T-helper 2 cell treated with Interferon-gamma antibody and Interleukin-4, amounts not matched to agents 5 μg/mL and 100 μg/mL, for 36 hours (primary cell): Measurements from ENCODE around the gene ARTN.
A peak's percentile ranks its signal among the peaks of the same experiment; 100 is the strongest.

Experiments
- DNase-seq: peaks from one replicate; pipeline ENCODE4 v3.0.0; 2021; ENCODE audit warnings: low spot score
- H3K27ac Mint-ChIP-seq: one replicate; pipeline ENCODE4 v1.8.0; 2021; ENCODE audit warnings: mild to moderate bottlenecking, mixed read lengths
- H3K27me3 Mint-ChIP-seq: one replicate; pipeline ENCODE4 v1.8.0; 2021; ENCODE audit warnings: low read depth, mixed read lengths
- H3K36me3 Mint-ChIP-seq: one replicate; pipeline ENCODE4 v1.8.0; 2021; ENCODE audit warnings: low read depth, mixed read lengths
- H3K4me1 Mint-ChIP-seq: one replicate; pipeline ENCODE4 v1.8.0; 2021; ENCODE audit warnings: low read depth, mixed read lengths
- H3K4me3 Mint-ChIP-seq: one replicate; pipeline ENCODE4 v1.8.0; 2022; ENCODE audit warnings: mild to moderate bottlenecking, moderate library complexity, mixed read lengths
- H3K9me3 Mint-ChIP-seq: one replicate; pipeline ENCODE4 v1.8.0; 2021; ENCODE audit warnings: mixed read lengths

ARTN gene, protein sequence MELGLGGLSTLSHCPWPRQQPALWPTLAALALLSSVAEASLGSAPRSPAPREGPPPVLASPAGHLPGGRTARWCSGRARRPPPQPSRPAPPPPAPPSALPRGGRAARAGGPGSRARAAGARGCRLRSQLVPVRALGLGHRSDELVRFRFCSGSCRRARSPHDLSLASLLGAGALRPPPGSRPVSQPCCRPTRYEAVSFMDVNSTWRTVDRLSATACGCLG

DNA sequence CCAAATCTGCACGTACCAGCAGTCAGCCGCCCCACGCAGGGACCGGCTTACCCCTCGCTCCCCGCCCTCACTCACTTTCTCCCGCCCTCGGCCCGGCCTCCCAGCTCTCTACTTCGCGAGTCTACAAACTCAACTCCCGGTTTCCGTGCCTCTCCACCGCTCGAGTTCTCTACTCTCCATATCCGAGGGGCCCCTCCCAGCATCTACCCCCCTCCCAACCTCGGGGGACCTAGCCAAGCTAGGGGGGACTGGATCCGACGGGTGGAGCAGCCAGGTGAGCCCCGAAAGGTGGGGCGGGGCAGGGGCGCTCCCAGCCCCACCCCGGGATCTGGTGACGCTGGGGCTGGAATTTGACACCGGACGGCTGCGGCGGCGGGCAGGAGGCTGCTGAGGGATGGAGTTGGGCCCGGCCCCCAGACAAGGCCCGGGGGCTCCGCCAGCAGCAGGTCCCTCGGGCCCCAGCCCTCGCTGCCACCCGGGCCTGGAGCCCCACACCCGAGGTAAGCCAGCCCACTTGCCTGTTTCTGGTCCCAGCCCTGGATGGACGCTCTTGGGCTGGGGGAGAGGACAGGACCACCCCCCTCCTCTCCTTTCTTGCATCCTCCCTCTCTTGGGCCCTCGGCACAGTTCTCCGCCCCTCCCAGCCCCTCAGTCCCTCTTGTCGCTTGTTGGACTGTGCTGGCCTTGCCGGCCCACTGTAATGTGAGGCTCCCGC, at the start of gene ARTN:
Gene ARTN, plus strand, starts transcription at position 416 of the 715 bp plus-strand sequence. CDS start 1,856 bp downstream, outside the sequence.
- Mint-ChIP-seq H3K4me3 (no peak within 1 kb of the TSS), H3K27me3 (peaks cover 12% of the 10 kb centered on the region), H3K27ac (peak within 1 kb of the TSS; percentile 26), H3K36me3 (no peaks in the 10 kb centered on the region), H3K9me3 (no peaks in the 10 kb centered on the region), H3K4me1 (peaks cover 6% of the 10 kb centered on the region)
- DNase-seq = no peak

DNA sequence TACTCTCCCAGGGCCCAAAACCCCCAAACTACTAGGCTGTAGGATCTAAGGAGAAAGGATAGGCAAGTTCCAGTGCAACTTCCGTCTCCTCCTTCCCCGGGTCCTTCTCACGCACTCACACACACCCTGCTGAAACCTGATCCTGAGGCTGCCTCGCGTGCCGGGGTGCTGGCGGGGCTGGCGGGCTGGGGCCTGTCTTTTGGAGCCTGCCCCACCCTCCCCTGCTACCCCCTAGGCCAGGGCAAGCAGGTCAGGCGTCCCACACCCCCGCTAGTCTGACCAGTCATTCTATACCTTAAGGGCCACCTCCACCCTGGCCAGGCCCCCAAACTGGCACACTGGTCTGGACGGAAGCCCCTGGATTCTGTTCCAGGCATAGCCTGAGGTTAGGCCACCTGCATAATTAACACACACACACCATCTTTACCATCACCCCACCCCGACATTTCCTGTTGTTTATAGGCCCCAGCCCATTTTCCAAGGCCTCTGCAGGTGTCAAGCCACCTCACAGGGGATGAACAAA, 48.3 kb upstream of the ARTN start:
- H3K9me3 Mint-ChIP-seq = no peaks in the 10 kb centered on the region
- no peak for DNase-seq
- H3K4me3 Mint-ChIP-seq = no peak overlapping the region
- no peak overlapping the region for H3K27ac Mint-ChIP-seq
- no peaks in the 10 kb centered on the region for H3K27me3 Mint-ChIP-seq
- peaks cover 3% of the 10 kb centered on the region for H3K4me1 Mint-ChIP-seq
- H3K36me3 Mint-ChIP-seq = no peaks in the 10 kb centered on the region

DNA sequence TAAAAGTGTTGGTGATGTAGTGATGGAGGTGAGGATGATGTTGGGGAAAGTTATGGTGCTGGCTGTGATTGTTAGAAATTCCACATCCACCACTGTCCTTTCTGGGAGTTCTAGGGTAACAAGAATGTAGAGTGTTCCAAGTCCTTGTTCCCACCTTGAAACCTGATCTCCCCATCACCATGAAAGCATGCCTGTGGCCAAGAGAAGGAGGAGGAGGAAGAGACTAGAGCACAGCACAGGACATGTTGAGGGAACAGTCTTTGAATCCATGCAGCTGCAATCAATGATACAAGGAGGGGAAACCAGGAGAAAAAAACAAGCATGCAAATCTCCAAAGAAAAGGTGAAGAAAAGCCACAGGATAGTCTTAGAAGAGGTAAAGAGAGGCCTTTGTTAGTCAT, 45.9 kb upstream of the ARTN start:
- DNase-seq = no peak
- H3K27me3 Mint-ChIP-seq = no peaks in the 10 kb centered on the region
- no peaks in the 10 kb centered on the region for H3K9me3 Mint-ChIP-seq
- no peak overlapping the region for H3K27ac Mint-ChIP-seq
- H3K4me3 Mint-ChIP-seq = no peak overlapping the region
- H3K4me1 Mint-ChIP-seq = peaks cover 3% of the 10 kb centered on the region
- H3K36me3 Mint-ChIP-seq = no peaks in the 10 kb centered on the region

DNA sequence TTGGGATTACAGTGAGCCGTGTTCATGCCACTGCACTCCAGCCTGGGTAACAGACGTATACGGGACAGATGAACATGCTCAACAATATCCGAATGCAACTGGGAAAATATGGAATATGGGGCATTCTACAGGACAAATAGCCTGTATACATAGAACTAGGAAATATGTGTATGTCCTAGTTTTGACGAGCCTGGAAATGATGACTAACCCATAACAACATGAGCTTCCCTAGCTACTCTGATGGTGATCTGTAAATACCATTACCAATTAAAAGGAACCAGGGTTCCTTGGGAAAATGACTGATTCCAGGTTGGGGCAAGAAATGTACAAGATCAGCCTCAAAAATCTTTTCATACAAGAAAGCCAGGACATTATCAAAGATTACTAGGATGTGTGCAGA, 42.8 kb upstream of the ARTN start:
- DNase-seq = no peak
- Mint-ChIP-seq H3K27ac (no peak overlapping the region), H3K9me3 (no peaks in the 10 kb centered on the region), H3K4me1 (no peaks in the 10 kb centered on the region), H3K27me3 (no peaks in the 10 kb centered on the region), H3K36me3 (no peaks in the 10 kb centered on the region), H3K4me3 (no peak overlapping the region)

DNA sequence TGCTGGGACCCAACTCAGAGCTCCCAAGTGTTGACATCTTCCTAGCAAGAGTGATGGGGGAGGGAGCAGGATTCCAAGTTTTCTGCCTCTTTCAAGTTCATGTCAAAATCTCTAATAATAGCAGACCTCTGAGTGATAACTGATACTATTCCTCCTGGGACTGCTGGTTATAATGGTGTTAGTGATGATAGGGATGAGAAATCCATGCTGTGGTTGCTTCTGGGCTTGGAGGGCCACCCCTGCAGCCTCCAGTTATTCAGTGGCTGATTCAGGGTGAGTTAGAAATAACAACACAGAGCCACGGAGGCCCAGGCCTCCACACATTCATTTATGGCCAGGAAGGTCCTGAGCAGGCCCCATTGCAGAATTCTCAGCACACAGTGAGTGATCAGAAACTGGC, 40.6 kb upstream of the ARTN start:
- H3K36me3 Mint-ChIP-seq = no peaks in the 10 kb centered on the region
- H3K9me3 Mint-ChIP-seq = no peaks in the 10 kb centered on the region
- no peak overlapping the region for H3K4me3 Mint-ChIP-seq
- no peak for DNase-seq
- no peak overlapping the region for H3K27ac Mint-ChIP-seq
- no peaks in the 10 kb centered on the region for H3K27me3 Mint-ChIP-seq
- H3K4me1 Mint-ChIP-seq = peaks cover 6% of the 10 kb centered on the region

DNA sequence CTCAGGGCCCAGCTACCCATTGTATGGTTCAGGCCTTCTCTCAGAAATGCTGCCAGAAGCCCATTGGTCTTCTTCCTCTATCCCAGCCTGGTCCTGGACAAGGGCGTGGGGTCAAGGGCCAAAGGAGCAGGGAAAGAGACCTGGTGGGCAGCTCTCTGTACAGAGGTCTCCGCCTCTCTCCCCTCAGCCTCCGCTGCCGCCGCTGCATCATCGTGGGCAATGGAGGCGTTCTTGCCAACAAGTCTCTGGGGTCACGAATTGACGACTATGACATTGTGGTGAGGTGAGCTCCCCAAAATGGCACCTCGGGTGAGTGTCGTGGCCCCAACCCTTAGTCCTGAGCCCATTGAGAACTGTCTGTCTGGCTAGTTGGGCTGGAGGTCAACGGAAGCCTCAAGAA, 34.6 kb upstream of the ARTN start:
- H3K27me3 Mint-ChIP-seq = no peaks in the 10 kb centered on the region
- H3K27ac Mint-ChIP-seq = no peak overlapping the region
- no peaks in the 10 kb centered on the region for H3K9me3 Mint-ChIP-seq
- peaks cover 2% of the 10 kb centered on the region for H3K36me3 Mint-ChIP-seq
- peaks cover 6% of the 10 kb centered on the region for H3K4me1 Mint-ChIP-seq
- no peak overlapping the region for H3K4me3 Mint-ChIP-seq
- no peak for DNase-seq

DNA sequence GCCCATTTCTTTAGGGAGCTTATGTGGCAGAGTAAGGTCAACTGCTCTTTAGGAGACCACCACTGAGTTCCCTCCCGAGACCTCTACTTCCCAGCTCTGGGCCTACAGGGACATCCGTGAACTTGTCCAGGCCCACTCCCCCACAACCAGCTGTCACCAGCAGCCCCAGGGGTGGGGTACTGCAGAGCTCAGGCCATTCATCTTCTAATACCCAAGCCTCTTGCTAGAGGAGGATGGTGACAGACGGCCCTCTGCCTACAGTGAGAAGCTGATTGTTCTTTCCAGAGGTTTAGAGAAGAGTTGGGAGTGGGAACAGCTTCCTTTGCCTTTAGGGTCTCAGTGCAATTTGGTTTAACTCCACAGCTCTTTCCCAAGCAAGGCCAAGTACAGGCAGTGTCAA, 33.2 kb upstream of the ARTN start:
- H3K4me3 Mint-ChIP-seq = no peak overlapping the region
- H3K36me3 Mint-ChIP-seq = peaks cover 2% of the 10 kb centered on the region
- no peaks in the 10 kb centered on the region for H3K9me3 Mint-ChIP-seq
- H3K4me1 Mint-ChIP-seq = peaks cover 6% of the 10 kb centered on the region
- H3K27ac Mint-ChIP-seq = no peak overlapping the region
- no peak for DNase-seq
- no peaks in the 10 kb centered on the region for H3K27me3 Mint-ChIP-seq

DNA sequence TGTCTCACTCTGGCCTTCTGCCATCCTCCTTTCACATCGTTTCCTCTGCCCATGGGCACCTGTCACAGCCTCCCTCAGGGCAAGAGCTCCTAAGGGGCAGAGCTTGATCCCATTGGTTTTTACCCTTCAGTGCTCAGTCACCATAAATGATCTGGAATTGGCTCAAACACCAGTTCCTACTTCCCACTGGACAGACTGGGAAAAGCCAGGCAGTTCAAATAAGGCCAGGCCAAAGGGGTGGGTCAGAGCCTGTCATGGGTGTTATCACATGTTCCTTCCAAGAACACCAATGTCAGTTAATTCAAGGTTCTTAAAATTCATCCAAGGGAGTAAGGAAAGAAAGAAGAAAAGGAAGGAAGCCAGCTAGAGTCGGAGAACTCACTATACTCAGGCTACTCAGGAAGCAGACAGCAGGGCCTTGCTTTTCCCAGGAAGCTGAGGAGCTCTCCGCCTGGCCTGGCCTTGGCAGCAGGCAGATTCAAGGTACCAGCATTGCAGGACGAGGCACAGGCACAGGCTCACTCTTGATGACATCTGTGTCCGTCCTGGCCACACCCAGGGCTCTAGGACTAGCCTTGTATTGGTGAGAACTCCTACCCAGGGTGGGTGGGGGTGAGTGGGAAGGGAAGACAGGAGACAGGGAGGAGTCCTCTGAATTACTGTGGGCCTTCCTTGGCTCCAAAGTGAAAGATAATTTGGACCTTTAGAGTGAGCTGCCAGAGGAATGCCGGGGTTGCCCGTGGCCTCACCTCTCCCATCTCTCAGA, 32.2 kb upstream of the ARTN start:
- Mint-ChIP-seq H3K4me1 (peaks cover 6% of the 10 kb centered on the region), H3K9me3 (no peaks in the 10 kb centered on the region), H3K36me3 (peaks cover 2% of the 10 kb centered on the region), H3K27ac (no peak overlapping the region), H3K4me3 (no peak overlapping the region), H3K27me3 (no peaks in the 10 kb centered on the region)
- DNase-seq = no peak

DNA sequence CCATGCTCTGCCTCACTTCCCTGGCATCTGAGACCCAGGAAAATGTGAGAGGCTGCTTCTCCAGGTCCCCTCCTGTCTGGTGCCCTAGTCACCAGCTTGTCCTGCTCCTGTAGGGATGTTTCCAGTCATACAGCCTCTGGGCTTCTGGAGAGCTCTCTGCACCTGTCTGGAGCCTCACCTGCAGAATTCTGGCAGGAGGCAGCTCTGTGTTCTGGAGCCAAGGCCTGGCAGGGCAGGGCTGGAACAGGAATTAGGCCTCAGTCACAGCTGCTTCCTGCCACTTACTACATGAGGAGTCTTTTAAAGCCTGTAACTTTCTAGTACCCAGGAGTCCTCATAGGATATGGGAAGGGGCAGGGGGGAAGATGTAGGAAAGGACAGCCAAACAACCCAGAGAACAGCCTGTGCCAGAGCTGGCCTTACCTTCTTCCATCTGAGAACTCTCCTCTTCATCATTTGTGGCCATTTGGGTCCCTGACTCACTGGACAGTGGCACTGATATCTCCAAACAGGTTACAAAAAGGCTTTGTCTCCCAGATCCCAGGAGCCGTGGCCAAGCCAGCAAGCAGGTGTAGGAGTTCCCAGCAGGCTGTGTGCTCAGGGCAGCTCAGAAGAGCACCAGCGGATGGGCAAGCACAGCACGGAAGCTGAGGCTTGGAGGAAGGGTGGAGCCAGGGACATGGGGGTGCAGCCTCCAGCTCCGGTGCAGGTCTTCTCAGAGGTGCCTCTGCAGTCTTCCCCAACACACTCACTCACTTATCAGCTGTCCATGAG, 31.4 kb upstream of the ARTN start:
- Mint-ChIP-seq H3K27ac (no peak overlapping the region), H3K27me3 (no peaks in the 10 kb centered on the region), H3K4me1 (peaks cover 5% of the 10 kb centered on the region), H3K4me3 (no peak overlapping the region), H3K36me3 (peaks cover 2% of the 10 kb centered on the region), H3K9me3 (no peaks in the 10 kb centered on the region)
- no peak for DNase-seq

DNA sequence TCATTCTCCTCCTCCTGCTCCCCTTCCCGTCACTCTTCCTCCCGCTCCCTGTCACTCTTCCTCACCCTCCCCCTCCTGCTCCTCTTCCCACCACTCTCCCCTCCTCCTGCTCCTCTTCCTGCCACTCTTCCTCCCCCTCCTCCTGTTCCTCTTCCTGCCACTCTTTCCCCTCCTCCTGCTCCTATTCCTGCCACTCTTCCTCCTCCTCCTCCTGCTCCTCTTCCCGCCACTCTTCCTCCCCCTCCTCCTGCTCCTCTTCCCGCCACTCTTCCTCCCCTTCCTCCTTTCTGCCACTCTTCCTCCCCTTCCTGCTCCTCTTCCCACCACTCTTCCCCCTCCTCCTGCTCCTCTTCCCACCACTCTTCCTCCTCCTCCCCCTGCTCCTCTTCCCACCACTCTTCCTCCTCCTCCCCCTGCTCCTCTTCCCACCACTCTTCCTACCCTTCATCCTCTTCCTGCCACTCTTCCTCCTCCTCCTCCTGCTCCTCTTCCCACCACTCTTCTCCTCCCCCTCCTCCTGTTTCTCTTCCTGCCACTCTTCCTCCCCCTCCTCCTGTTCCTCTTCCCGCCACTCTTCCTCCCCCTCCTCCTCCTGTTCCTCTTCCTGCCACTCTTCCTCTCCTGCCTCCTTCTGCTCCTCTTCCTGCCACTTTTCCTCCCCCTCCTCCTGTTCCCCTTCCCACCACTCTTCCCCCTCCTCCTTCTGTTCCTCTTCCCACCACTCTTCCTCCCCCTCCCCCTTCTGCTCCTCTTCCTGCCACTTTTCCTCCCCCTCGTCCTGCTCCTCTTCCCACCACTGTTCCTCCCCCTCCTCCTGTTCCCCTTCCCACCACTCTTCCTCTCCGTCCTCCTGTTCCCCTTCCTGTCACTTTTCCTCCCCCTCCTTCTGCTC, 28.7 kb upstream of the ARTN start:
- no peak for DNase-seq
- Mint-ChIP-seq H3K27me3 (no peaks in the 10 kb centered on the region), H3K36me3 (peaks cover 1% of the 10 kb centered on the region), H3K9me3 (no peaks in the 10 kb centered on the region), H3K4me3 (no peak overlapping the region), H3K27ac (no peak overlapping the region), H3K4me1 (no peaks in the 10 kb centered on the region)

DNA sequence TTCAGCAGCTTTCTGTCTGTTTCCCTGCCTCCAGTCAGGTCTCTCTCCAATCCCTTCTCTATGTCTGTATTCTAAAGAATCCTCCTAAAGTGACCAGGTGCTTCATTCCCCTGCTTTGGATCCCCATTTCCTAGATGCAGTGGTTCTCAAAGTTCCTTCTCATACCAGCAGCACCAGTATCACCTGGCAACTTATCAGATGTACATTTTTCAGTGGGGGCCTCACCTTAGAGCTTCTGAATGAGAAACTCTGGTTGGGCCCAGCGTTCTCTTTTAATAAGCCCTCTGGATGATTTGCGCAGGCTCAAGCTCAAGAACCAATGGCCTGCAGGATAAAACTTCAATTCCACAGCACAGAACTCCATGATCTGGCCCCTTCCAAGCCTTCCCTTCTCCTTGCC, 25.4 kb upstream of the ARTN start:
- H3K27ac Mint-ChIP-seq = no peak overlapping the region
- H3K9me3 Mint-ChIP-seq = no peaks in the 10 kb centered on the region
- no peaks in the 10 kb centered on the region for H3K27me3 Mint-ChIP-seq
- H3K4me1 Mint-ChIP-seq = no peaks in the 10 kb centered on the region
- DNase-seq = no peak
- H3K4me3 Mint-ChIP-seq = no peak overlapping the region
- no peaks in the 10 kb centered on the region for H3K36me3 Mint-ChIP-seq

DNA sequence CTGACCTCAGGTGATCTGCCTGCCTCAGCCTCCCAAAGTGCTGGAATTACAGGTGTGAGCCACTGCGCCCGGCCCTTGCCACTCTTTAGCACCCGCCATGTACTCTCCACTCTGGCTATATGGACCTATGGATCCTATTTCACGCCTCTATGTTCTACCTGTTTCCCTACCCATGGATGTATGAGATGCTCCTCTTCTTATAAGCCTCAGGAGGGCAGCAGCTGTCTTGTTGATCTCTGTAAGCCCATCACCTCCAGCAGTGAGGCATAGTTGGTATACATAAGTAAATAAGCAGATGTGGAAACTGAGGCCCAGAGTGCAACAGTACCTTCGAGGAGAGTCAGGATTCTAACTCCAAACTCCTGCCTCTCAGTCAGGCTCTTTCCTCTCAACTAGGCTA, 24.7 kb upstream of the ARTN start:
- H3K27me3 Mint-ChIP-seq = no peaks in the 10 kb centered on the region
- H3K4me3 Mint-ChIP-seq = no peak overlapping the region
- no peaks in the 10 kb centered on the region for H3K4me1 Mint-ChIP-seq
- no peak overlapping the region for H3K27ac Mint-ChIP-seq
- H3K36me3 Mint-ChIP-seq = no peaks in the 10 kb centered on the region
- no peak for DNase-seq
- no peaks in the 10 kb centered on the region for H3K9me3 Mint-ChIP-seq

DNA sequence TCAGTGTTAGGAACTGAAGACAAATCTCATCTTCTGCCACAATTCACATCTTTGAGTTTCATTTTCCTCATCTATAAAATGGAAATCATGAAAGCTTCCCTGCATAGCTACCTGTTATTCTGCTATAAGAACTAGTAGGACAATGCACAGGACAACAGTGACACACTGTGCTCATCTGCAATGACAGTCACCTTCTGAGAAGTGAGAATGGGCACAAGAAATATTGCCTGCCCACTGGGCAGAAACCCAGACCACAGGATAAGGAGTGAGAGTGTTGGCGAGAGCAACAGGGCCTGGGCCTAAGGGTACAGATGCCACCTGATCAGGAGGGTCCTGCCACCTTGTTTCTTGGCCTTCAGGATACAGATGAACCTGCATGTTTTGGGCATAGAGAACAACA, 23.3 kb upstream of the ARTN start:
- Mint-ChIP-seq H3K4me1 (no peaks in the 10 kb centered on the region), H3K27me3 (no peaks in the 10 kb centered on the region), H3K36me3 (no peaks in the 10 kb centered on the region), H3K27ac (no peak overlapping the region), H3K4me3 (no peak overlapping the region), H3K9me3 (no peaks in the 10 kb centered on the region)
- no peak for DNase-seq
